Psoas muscle (tissue), 8 donors: ENCODE data around the gene ILF3. TPM values are rescaled to one million over a fixed set of nuclear protein-coding genes. Genes with fewer than 3 reads are reported as not detected.

Experiments
- ATAC-seq, 4 donors: fragments of 200-7000 bp; cut with Tn5 transposase; one replicate each; pipeline ENCODE4 v1.9.1; 2020; ENCODE audit warnings: moderate library complexity in 3 of 4, mild to moderate bottlenecking in 2 of 4
- DNase-seq, 2 donors: peaks; one replicate each; pipeline ENCODE4 v3.0.0-alpha.2; 2020
- H3K27ac ChIP-seq: fragments of 200-600 bp; one replicate; pipeline ENCODE4 v1.8.0; 2022
- H3K27me3 ChIP-seq, 3 donors: fragments of 200-600 bp in 1 of 3; one replicate each; pipeline versions ENCODE4 v1.6.1 to v1.8.0; 2013 to 2022; ENCODE audit warnings: low read length in 2 of 3, mild to moderate bottlenecking in 2 of 3, moderate library complexity in 1 of 3; ENCODE audit not compliant: insufficient read depth in 3 of 3
- H3K36me3 ChIP-seq, 2 donors: fragments of 200-600 bp in 1 of 2; one replicate each; pipeline versions ENCODE4 v1.6.1 to v1.8.0; 2013 to 2022; ENCODE audit warnings: low read depth in 1 of 2, mild to moderate bottlenecking in 1 of 2, moderate library complexity in 1 of 2; ENCODE audit not compliant: insufficient read depth in 1 of 2
- H3K4me1 ChIP-seq: fragments of 200-600 bp; one replicate; pipeline ENCODE4 v1.8.0; 2022
- H3K4me3 ChIP-seq: fragments of 200-600 bp; one replicate; pipeline ENCODE4 v1.8.0; 2022; ENCODE audit warnings: mild to moderate bottlenecking
- H3K9me3 ChIP-seq: fragments of 200-600 bp; one replicate; pipeline ENCODE4 v1.8.0; 2022
- WGBS, 3 donors: extraction: QIAGEN DNeasy Blood & Tissue Kit; methylation state at CpG; one replicate each; pipeline versions ENCODE4 v1.1.6 to v1.1.7; 2013; 5-methylcytosine and 5-hydroxymethylcytosine counted together
- intact Hi-C, 2 donors: fragments of 100-400 bp; cut with DNase I; formaldehyde crosslinking; loops; one replicate each; pipeline versions ENCODE4 v1.11.0 to v1.14.2; 2022
- polyA plus RNA-seq, 3 donors: library from polyadenylated mRNA; stranded (reverse); fragments of 200-250 nt; gene quantifications; one replicate each; pipeline ENCODE4 v1.2.3, GENCODE V29; 2013
- total RNA-seq, 4 donors: library from RNA; stranded (reverse); fragmentation: NEBNext Ultra II Directional in 2 of 4; extraction: Animal tissue kit (Norgen Biotek cat#: 25700) in 2 of 4; gene quantifications; one replicate each; pipeline versions ENCODE4 v1.2.1 to v1.2.4, GENCODE V29; 2021 to 2023
- TF ChIP-seq, protein P1 (sequence below): fragments of 200-600 bp; IDR thresholded peaks from one replicate; pipeline ENCODE4 v1.8.0; 2022; ENCODE audit warnings: antibody characterized with exemption
- donor health status: healthy with polysubstance abuse.
- donor health status: DM: no; HTN: no; CAD: no; lungs with moderate emphysema.
- donor health status: Bipolar disorder and iron deficiency.
- donor health status: healthy.
- donor health status: DM: yes; HTN: yes; CAD: no.
- donor health status: DM: no; HTN: no; CAD: no.
- donor health status: DM: no; HTN: no; CAD: no.
- donor health status: DM: yes; HTN: yes; CAD: no.

The ILF3 gene
- total and polyA plus RNA-seq, 7 donors, result 70.6 to 189 (median 148) TPM

DNA sequence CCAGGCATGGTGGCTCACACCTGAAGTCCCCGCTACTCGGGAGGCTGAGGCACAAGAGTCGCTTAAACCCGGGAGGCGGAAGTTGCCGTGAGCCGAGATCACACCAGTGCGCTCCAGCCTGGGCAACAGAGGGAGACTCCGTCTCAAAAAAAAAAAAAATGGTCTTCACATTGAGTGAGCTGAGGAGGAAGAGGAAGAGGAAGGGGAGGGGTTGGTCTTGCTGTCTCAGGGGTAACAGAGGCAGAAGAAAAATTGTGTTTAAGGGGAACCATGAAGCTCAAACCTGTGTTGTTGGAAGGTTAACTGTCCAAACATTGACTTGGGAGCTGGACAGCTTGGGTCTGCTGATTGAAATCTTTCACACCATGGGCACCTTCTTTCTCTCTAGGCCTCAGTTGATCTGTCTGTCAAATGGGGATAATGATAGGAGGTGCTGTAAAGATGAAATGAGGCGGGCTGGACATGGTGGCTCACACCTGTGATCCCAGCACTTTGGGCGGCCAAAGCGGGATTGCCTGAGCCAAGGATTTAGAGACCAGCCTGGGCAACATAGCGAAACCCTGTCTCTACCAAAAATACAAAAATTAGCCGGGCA lies 38.6 kb upstream of the ILF3 start:
- DNase-seq (no peak), ATAC-seq (no peak)
- TF ChIP-seq, protein P1, sequence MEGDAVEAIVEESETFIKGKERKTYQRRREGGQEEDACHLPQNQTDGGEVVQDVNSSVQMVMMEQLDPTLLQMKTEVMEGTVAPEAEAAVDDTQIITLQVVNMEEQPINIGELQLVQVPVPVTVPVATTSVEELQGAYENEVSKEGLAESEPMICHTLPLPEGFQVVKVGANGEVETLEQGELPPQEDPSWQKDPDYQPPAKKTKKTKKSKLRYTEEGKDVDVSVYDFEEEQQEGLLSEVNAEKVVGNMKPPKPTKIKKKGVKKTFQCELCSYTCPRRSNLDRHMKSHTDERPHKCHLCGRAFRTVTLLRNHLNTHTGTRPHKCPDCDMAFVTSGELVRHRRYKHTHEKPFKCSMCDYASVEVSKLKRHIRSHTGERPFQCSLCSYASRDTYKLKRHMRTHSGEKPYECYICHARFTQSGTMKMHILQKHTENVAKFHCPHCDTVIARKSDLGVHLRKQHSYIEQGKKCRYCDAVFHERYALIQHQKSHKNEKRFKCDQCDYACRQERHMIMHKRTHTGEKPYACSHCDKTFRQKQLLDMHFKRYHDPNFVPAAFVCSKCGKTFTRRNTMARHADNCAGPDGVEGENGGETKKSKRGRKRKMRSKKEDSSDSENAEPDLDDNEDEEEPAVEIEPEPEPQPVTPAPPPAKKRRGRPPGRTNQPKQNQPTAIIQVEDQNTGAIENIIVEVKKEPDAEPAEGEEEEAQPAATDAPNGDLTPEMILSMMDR, result no peak
- no peaks in the 10 kb centered on the region for H3K9me3 ChIP-seq
- WGBS, 3 donors, result 82 to 88% (median 87%) methylated on average over 14 of the region's 14 CpGs
- H3K4me3 ChIP-seq, result no peak overlapping the region
- H3K4me1 ChIP-seq, result peaks cover 42% of the 10 kb centered on the region
- H3K36me3 ChIP-seq, result no peaks in the 10 kb centered on the region
- no peaks in the 10 kb centered on the region for H3K27me3 ChIP-seq
- intact Hi-C loops, result no loop called here
- peak overlapping the region; percentile 71 for H3K27ac ChIP-seq

DNA sequence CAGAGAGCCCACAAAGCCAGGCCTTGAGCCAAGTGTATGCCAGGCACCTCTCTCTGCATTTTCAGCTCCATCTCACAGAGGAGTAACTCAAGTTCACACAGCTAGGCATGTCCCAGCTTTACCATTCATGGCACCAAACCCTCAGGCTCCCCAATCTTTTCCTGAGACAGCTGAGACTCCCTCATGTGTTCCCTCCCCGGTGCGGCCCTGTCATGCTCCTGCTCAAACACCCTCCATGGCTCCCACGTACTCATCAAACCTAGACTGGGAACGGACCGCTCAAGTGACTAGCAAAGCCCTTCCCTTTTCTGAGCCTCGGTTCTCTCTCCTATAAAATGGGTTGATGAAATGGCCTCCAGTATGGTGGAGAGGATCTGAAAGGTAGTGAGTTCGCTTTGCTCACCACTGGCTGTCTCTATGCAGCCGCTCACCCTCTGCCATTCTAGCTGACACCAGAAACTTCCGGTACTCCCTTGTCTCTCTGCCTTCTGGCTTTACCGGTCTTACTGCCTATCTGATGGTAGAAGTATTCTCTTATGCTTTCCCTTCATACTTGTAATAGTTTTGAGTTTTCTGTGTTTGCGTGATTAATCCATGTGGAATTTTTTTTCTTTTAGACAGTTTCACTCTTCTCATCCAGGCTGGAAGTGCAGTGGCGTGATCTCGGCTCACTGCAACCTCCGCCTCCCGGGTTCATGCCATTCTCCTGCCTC lies 36.6 kb upstream of the ILF3 start:
- peak overlapping the region; percentile 71 for H3K27ac ChIP-seq
- intact Hi-C loops, result no loop called here
- no peaks in the 10 kb centered on the region for H3K27me3 ChIP-seq
- TF ChIP-seq, protein P1, result no peak
- H3K4me1 ChIP-seq, result peaks cover 32% of the 10 kb centered on the region
- H3K4me3 ChIP-seq, result no peak overlapping the region
- no peaks in the 10 kb centered on the region for H3K9me3 ChIP-seq
- DNase-seq (no peak), ATAC-seq (no peak)
- WGBS, 3 donors, result 88 to 92% (median 89%) methylated on average over 15 of the region's 15 CpGs
- H3K36me3 ChIP-seq, result no peaks in the 10 kb centered on the region

DNA sequence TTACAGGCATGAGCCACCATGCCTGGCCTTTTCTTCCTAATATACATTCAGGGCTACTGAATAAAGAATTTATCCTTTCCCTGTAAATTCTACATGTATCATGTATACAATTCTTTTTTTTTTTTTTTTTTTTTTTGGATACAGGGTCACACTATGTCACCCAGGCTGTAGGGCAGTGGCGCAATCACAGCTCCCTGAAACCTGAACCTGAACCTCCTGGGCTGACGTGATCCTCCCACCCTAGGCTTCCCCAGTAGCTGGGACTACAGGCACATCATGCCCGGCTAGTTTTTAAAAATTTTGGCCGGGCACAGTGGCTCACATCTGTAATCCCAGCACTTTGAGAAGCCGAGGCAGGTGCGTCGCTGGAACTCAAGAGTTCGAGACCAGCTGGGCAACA lies 35.3 kb upstream of the ILF3 start:
- H3K27me3 ChIP-seq, result no peaks in the 10 kb centered on the region
- H3K36me3 ChIP-seq, result no peaks in the 10 kb centered on the region
- intact Hi-C loops, result no loop called here
- H3K27ac ChIP-seq, result peak overlapping the region; percentile 65
- H3K9me3 ChIP-seq, result no peaks in the 10 kb centered on the region
- DNase-seq (peak in 1 of 2 donors; percentile 72), ATAC-seq (peak; percentile 65 to 82 (median 76))
- peaks cover 20% of the 10 kb centered on the region for H3K4me1 ChIP-seq
- 37 to 70% (median 39%) methylated on average over 8 of the region's 8 CpGs for WGBS, 3 donors
- no peak overlapping the region for H3K4me3 ChIP-seq
- TF ChIP-seq, protein P1, result no peak

DNA sequence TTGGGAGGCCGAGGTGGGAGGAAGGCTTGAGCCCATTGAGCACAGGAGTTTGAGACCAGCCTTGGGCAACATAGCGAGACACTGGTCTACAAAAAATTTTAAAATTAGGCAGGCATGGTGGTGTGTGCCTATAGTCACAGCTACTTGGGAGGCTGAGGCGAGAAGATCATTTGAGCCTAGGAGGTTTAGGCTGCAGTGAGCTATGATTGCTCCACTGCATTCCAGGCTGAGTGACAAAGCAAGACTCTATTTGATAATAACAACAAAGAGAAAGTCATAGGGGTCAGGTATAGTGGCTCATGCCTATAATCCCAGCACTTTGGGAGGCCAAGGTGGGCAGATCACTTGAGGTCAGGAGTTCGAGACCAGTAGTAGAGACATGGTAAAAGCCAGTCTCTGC lies 33.4 kb upstream of the ILF3 start:
- Histone ChIP-seq H3K27ac (peak overlapping the region; percentile 31), H3K4me1 (peaks cover 29% of the 10 kb centered on the region), H3K4me3 (no peak overlapping the region), H3K36me3 (no peaks in the 10 kb centered on the region), H3K27me3 (no peaks in the 10 kb centered on the region), H3K9me3 (no peaks in the 10 kb centered on the region)
- intact Hi-C loops, result no loop called here
- WGBS, 3 donors, result 98 to 99% (median 99%) methylated on average over 4 of the region's 4 CpGs
- peak in 1 of 4 donors; percentile 14 for ATAC-seq
- TF ChIP-seq, protein P1, result no peak
- no peak for DNase-seq
